ENCODE results near the gene B3GALT4.

- TF ChIP-seq, protein P1, sequence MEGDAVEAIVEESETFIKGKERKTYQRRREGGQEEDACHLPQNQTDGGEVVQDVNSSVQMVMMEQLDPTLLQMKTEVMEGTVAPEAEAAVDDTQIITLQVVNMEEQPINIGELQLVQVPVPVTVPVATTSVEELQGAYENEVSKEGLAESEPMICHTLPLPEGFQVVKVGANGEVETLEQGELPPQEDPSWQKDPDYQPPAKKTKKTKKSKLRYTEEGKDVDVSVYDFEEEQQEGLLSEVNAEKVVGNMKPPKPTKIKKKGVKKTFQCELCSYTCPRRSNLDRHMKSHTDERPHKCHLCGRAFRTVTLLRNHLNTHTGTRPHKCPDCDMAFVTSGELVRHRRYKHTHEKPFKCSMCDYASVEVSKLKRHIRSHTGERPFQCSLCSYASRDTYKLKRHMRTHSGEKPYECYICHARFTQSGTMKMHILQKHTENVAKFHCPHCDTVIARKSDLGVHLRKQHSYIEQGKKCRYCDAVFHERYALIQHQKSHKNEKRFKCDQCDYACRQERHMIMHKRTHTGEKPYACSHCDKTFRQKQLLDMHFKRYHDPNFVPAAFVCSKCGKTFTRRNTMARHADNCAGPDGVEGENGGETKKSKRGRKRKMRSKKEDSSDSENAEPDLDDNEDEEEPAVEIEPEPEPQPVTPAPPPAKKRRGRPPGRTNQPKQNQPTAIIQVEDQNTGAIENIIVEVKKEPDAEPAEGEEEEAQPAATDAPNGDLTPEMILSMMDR (IDR thresholded peaks at IDR 0.05) = no peak
- TF ChIP-seq POLR2AphosphoS5 (IDR thresholded peaks at IDR 0.05) (no peak), POLR2A (IDR thresholded peaks at IDR 0.05) (no peak), EP300 (IDR thresholded peaks at IDR 0.05) (no peak)
These were observed 17.3 kb downstream of the B3GALT4 start for GRCh38 chr6:33294086-33294823.
